H1 (cell line): Measurements from ENCODE around the gene TBC1D25. TPM values are rescaled to one million over a fixed set of nuclear protein-coding genes. Genes with fewer than 3 reads are reported as not detected.

Experiments
- HDAC6 ChIP-seq: IDR thresholded peaks from one replicate; pipeline ENCODE4 v1.7.1; 2012; ENCODE audit warnings: low read depth, mild to moderate bottlenecking, inconsistent platforms, low read length, moderate library complexity
- KDM1A ChIP-seq: fragments of 200-600, 300-600 bp; sonication (generic); IDR thresholded peaks from 2 replicates; pipeline ENCODE4 v1.7.1; 2016; ENCODE audit warnings: mild to moderate bottlenecking, low read length, borderline replicate concordance
- polyA plus RNA-seq, 7 experiments: library from polyadenylated mRNA; depleted of rRNA in 3 of 7; stranded (reverse) in 5 of 7; unstranded in 2 of 7; fragments of >200 nt in 5 of 7; fragments of 200-250 nt in 2 of 7; gene quantifications; 1 replicate in 5 of 7; 2 replicates in 1 of 7; 4 replicates in 1 of 7; pipeline versions ENCODE4 v1.2.1 to v1.2.3, GENCODE V29; 2011 to 2013; ENCODE audit warnings: missing spikeins in 2 of 7, mixed read lengths in 2 of 7
- total RNA-seq: library from RNA; stranded (reverse); fragmentation: NEBNext Ultra II Directional; extraction: Animal tissue kit (Norgen Biotek cat#: 25700); gene quantifications from 2 replicates; pipeline ENCODE4 v1.2.1, GENCODE V29; 2021
- TF ChIP-seq, protein P1 (sequence below): fragments of 300-600 bp; sonication (generic); IDR thresholded peaks from 2 replicates; pipeline ENCODE4 v1.7.1; 2012; ENCODE audit warnings: low read length, moderate library complexity, mild to moderate bottlenecking, inconsistent platforms; ENCODE audit not compliant: insufficient replicate concordance

TBC1D25 gene
- total and polyA plus RNA-seq, 2 of the 8 experiments (the other 6 are each of a cell fraction or from before 2014, with no cell fraction given): 6.5 to 6.8 TPM

GRCh38 chrX:48604701-48605100 is 65.2 kb downstream of the TBC1D25 start (continued):
- TF ChIP-seq, protein P1, sequence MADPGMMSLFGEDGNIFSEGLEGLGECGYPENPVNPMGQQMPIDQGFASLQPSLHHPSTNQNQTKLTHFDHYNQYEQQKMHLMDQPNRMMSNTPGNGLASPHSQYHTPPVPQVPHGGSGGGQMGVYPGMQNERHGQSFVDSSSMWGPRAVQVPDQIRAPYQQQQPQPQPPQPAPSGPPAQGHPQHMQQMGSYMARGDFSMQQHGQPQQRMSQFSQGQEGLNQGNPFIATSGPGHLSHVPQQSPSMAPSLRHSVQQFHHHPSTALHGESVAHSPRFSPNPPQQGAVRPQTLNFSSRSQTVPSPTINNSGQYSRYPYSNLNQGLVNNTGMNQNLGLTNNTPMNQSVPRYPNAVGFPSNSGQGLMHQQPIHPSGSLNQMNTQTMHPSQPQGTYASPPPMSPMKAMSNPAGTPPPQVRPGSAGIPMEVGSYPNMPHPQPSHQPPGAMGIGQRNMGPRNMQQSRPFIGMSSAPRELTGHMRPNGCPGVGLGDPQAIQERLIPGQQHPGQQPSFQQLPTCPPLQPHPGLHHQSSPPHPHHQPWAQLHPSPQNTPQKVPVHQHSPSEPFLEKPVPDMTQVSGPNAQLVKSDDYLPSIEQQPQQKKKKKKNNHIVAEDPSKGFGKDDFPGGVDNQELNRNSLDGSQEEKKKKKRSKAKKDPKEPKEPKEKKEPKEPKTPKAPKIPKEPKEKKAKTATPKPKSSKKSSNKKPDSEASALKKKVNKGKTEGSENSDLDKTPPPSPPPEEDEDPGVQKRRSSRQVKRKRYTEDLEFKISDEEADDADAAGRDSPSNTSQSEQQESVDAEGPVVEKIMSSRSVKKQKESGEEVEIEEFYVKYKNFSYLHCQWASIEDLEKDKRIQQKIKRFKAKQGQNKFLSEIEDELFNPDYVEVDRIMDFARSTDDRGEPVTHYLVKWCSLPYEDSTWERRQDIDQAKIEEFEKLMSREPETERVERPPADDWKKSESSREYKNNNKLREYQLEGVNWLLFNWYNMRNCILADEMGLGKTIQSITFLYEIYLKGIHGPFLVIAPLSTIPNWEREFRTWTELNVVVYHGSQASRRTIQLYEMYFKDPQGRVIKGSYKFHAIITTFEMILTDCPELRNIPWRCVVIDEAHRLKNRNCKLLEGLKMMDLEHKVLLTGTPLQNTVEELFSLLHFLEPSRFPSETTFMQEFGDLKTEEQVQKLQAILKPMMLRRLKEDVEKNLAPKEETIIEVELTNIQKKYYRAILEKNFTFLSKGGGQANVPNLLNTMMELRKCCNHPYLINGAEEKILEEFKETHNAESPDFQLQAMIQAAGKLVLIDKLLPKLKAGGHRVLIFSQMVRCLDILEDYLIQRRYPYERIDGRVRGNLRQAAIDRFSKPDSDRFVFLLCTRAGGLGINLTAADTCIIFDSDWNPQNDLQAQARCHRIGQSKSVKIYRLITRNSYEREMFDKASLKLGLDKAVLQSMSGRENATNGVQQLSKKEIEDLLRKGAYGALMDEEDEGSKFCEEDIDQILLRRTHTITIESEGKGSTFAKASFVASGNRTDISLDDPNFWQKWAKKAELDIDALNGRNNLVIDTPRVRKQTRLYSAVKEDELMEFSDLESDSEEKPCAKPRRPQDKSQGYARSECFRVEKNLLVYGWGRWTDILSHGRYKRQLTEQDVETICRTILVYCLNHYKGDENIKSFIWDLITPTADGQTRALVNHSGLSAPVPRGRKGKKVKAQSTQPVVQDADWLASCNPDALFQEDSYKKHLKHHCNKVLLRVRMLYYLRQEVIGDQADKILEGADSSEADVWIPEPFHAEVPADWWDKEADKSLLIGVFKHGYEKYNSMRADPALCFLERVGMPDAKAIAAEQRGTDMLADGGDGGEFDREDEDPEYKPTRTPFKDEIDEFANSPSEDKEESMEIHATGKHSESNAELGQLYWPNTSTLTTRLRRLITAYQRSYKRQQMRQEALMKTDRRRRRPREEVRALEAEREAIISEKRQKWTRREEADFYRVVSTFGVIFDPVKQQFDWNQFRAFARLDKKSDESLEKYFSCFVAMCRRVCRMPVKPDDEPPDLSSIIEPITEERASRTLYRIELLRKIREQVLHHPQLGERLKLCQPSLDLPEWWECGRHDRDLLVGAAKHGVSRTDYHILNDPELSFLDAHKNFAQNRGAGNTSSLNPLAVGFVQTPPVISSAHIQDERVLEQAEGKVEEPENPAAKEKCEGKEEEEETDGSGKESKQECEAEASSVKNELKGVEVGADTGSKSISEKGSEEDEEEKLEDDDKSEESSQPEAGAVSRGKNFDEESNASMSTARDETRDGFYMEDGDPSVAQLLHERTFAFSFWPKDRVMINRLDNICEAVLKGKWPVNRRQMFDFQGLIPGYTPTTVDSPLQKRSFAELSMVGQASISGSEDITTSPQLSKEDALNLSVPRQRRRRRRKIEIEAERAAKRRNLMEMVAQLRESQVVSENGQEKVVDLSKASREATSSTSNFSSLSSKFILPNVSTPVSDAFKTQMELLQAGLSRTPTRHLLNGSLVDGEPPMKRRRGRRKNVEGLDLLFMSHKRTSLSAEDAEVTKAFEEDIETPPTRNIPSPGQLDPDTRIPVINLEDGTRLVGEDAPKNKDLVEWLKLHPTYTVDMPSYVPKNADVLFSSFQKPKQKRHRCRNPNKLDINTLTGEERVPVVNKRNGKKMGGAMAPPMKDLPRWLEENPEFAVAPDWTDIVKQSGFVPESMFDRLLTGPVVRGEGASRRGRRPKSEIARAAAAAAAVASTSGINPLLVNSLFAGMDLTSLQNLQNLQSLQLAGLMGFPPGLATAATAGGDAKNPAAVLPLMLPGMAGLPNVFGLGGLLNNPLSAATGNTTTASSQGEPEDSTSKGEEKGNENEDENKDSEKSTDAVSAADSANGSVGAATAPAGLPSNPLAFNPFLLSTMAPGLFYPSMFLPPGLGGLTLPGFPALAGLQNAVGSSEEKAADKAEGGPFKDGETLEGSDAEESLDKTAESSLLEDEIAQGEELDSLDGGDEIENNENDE: no peak
- TF ChIP-seq KDM1A (no peak), HDAC6 (no peak)
